ENCODE results near the gene WRNIP1.

The WRNIP1 gene

GRCh38 chr6:2721219-2721618 is 44.0 kb upstream of the WRNIP1 start:
- Histone ChIP-seq H3K36me3 (no peaks in the 10 kb centered on the region), H3K27me3 (ENCODE audit: insufficient read depth, low read depth, severe bottlenecking) (peaks cover 44% of the 10 kb centered on the region), H3K9me3 (ENCODE audit: severe bottlenecking) (peaks cover 10% of the 10 kb centered on the region), H3K27ac (no peak overlapping the region), H3K4me3 (ENCODE audit: low read depth, low read length) (no peak overlapping the region)
- no peak for DNase-seq
- no peak for TF ChIP-seq CTCF (IDR thresholded peaks at IDR 0.05; ENCODE audit: low read depth, low read length)

- DNase-seq, result no peak
- Histone ChIP-seq H3K27ac (no peak overlapping the region), H3K27me3 (ENCODE audit: insufficient read depth, low read depth, severe bottlenecking) (peaks cover 30% of the 10 kb centered on the region), H3K36me3 (no peaks in the 10 kb centered on the region), H3K4me3 (ENCODE audit: low read depth, low read length) (no peak overlapping the region), H3K9me3 (ENCODE audit: severe bottlenecking) (peaks cover 8% of the 10 kb centered on the region)
- no peak for TF ChIP-seq CTCF (IDR thresholded peaks at IDR 0.05; ENCODE audit: low read depth, low read length)
These were observed 39.7 kb upstream of the WRNIP1 start for GRCh38 chr6:2725364-2725988.

- Histone ChIP-seq H3K27me3 (ENCODE audit: insufficient read depth, low read depth, severe bottlenecking) (peaks cover 32% of the 10 kb centered on the region), H3K27ac (no peak overlapping the region), H3K36me3 (no peaks in the 10 kb centered on the region), H3K9me3 (ENCODE audit: severe bottlenecking) (peaks cover 8% of the 10 kb centered on the region), H3K4me3 (ENCODE audit: low read depth, low read length) (no peak overlapping the region)
- DNase-seq, result no peak
- no peak for TF ChIP-seq CTCF (IDR thresholded peaks at IDR 0.05; ENCODE audit: low read depth, low read length)
These were observed 39.1 kb upstream of the WRNIP1 start for GRCh38 chr6:2725999-2726567.

GRCh38 chr6:2729921-2730320 is 35.3 kb upstream of the WRNIP1 start:
- H3K27me3 ChIP-seq (ENCODE audit: insufficient read depth, low read depth, severe bottlenecking), result peaks cover 16% of the 10 kb centered on the region
- H3K36me3 ChIP-seq, result no peaks in the 10 kb centered on the region
- no peak for DNase-seq
- no peak overlapping the region for H3K27ac ChIP-seq
- H3K4me3 ChIP-seq (ENCODE audit: low read depth, low read length), result no peak overlapping the region
- no peaks in the 10 kb centered on the region for H3K9me3 ChIP-seq (ENCODE audit: severe bottlenecking)
- TF ChIP-seq CTCF (IDR thresholded peaks at IDR 0.05; ENCODE audit: low read depth, low read length), result no peak

- Histone ChIP-seq H3K4me3 (ENCODE audit: low read depth, low read length) (no peak overlapping the region), H3K36me3 (no peaks in the 10 kb centered on the region), H3K9me3 (ENCODE audit: severe bottlenecking) (no peaks in the 10 kb centered on the region), H3K27me3 (ENCODE audit: insufficient read depth, low read depth, severe bottlenecking) (peaks cover 16% of the 10 kb centered on the region), H3K27ac (no peak overlapping the region)
- TF ChIP-seq CTCF (IDR thresholded peaks at IDR 0.05; ENCODE audit: low read depth, low read length), result no peak
- DNase-seq, result no peak
These were observed 34.7 kb upstream of the WRNIP1 start for GRCh38 chr6:2730353-2731107.

All from WERI-Rb-1 (cell line).